GM21717 (cell line): ENCODE measurements around the gene RDH13.
"Not testable (repeated sequence)": the region's sequence is repeated elsewhere in the genome, so short reads cannot be mapped to it uniquely, and the experiment has no call there.

Experiments
- ATAC-seq: cut with Tn5 transposase; IDR thresholded peaks from one replicate; pipeline ENCODE4 v1.9.1; 2021; ENCODE audit warnings: mild to moderate bottlenecking, moderate library complexity; ENCODE audit not compliant: unreplicated experiment

The RDH13 gene

GRCh38 chr19:55079400-55080038, 16.6 kb upstream of the RDH13 start:
- no peak for ATAC-seq

GRCh38 chr19:55078996-55079395, 16.0 kb upstream of the RDH13 start:
- ATAC-seq, result no peak

- no peak for ATAC-seq
These were observed 14.2 kb upstream of the RDH13 start for GRCh38 chr19:55077106-55077505.

GRCh38 chr19:55076321-55076720, 13.4 kb upstream of the RDH13 start:
- no peak for ATAC-seq

- ATAC-seq, result no peak
These were observed 12.5 kb upstream of the RDH13 start, which contains the start of gene EPS8L1 for GRCh38 chr19:55075371-55075998. Gene EPS8L1 (plus strand): TSS chr19:55075869. CDS start chr19:55076445, 576 bp downstream.

GRCh38 chr19:55071913-55072312, 9.0 kb upstream of the RDH13 start:
- no peak for ATAC-seq

- no peak for ATAC-seq
These were observed 8.2 kb upstream of the RDH13 start for GRCh38 chr19:55071129-55071502.

- no peak for ATAC-seq
These were observed 7.6 kb upstream of the RDH13 start for GRCh38 chr19:55070466-55071128.

GRCh38 chr19:55069865-55070197, 6.9 kb upstream of the RDH13 start:
- ATAC-seq, result no peak

- no peak for ATAC-seq
These were observed 6.3 kb upstream of the RDH13 start for GRCh38 chr19:55068950-55069864.

GRCh38 chr19:55067869-55068268, 4.9 kb upstream of the RDH13 start:
- ATAC-seq, result no peak

- ATAC-seq, result no peak
These were observed 3.3 kb upstream of the RDH13 start for GRCh38 chr19:55066107-55066709.

GRCh38 chr19:55065516-55065915, 2.6 kb upstream of the RDH13 start:
- ATAC-seq, result not testable (repeated sequence)

- ATAC-seq, result no peak
These were observed 520 bp upstream of the RDH13 start for GRCh38 chr19:55063492-55063843.

GRCh38 chr19:55060287-55060686, 2.7 kb downstream of the RDH13 start:
- ATAC-seq, result not testable (repeated sequence)

GRCh38 chr19:55058781-55059610, 4.0 kb downstream of the RDH13 start:
- ATAC-seq, result no peak

GRCh38 chr19:55056827-55057226, 6.1 kb downstream of the RDH13 start:
- ATAC-seq, result no peak

- ATAC-seq, result no peak
These were observed 9.2 kb downstream of the RDH13 start for GRCh38 chr19:55053735-55054134.

GRCh38 chr19:55050749-55051532, 12.0 kb downstream of the RDH13 start:
- no peak for ATAC-seq
